PC-3 (cell line): ENCODE data around the gene LFNG. TPM values are rescaled to one million over a fixed set of nuclear protein-coding genes. Genes with fewer than 3 reads are reported as not detected.
A peak's percentile ranks its signal among the peaks of the same experiment; 100 is the strongest.

ENCODE experiments used
- ATAC-seq: fragments of 200-7000 bp; cut with Tn5 transposase; 2 replicates; pipeline ENCODE4 v1.9.1; 2020; ENCODE audit warnings: mild to moderate bottlenecking, moderate library complexity
- BruUV-seq: library from RNA; stranded (reverse); fragments of 400-500 nt; replicated peaks from 2 replicates; lab custom pipeline; 2021; lab: Mats Ljungman, UMichigan
- CTCF ChIA-PET: fragments of 300-600 bp; sonication (Branson Sonifier 250); formaldehyde crosslinking; loops from one replicate; lab custom pipeline; 2022; ENCODE audit warnings: antibody characterized with exemption; lab: Charles Lee
- POLR2A ChIA-PET: fragments of 300-600 bp; sonication (Branson Sonifier 250); formaldehyde crosslinking; loops from one replicate; lab custom pipeline; 2022; ENCODE audit warnings: antibody characterized with exemption; ENCODE audit not compliant: unreplicated experiment; lab: Charles Lee
- DNase-seq: peaks from one replicate; pipeline ENCODE4 v3.0.0-alpha.2; 2015
- H2AFZ ChIP-seq: fragments of 300-600 bp; sonication (generic); 2 replicates; pipeline ENCODE4 v1.6.0; 2016; ENCODE audit warnings: antibody characterized with exemption, low read length
- H3F3A ChIP-seq: fragments of 300-600 bp; sonication (generic); one replicate; pipeline ENCODE4 v1.6.0; 2017; ENCODE audit warnings: antibody characterized with exemption, low read length, control low read depth, mild to moderate bottlenecking; ENCODE audit not compliant: unreplicated experiment
- H3K27ac ChIP-seq: fragments of 300-600 bp; sonication (generic); 2 replicates; pipeline ENCODE4 v1.5.1; 2016; ENCODE audit warnings: mild to moderate bottlenecking, low read length
- H3K27me3 ChIP-seq: fragments of 300-600 bp; sonication (generic); 2 replicates; pipeline ENCODE4 v1.6.1; 2016; ENCODE audit warnings: low read length, mixed read lengths
- H3K36me3 ChIP-seq: fragments of 300-600 bp; sonication (generic); 2 replicates; pipeline ENCODE4 v1.6.1; 2016; ENCODE audit warnings: low read depth, mixed run types, low read length, mixed read lengths
- H3K4me1 ChIP-seq: fragments of 300-600 bp; sonication (generic); 2 replicates; pipeline ENCODE4 v1.5.1; 2016; ENCODE audit warnings: low read length; ENCODE audit not compliant: insufficient read depth
- H3K4me2 ChIP-seq: fragments of 300-600 bp; sonication (generic); 2 replicates; pipeline ENCODE4 v1.6.0; 2016; ENCODE audit warnings: low read length
- H3K4me3 ChIP-seq: fragments of 300-600 bp; sonication (generic); 2 replicates; pipeline ENCODE4 v1.5.1; 2016; ENCODE audit warnings: mild to moderate bottlenecking, low read length, mixed read lengths
- H3K79me2 ChIP-seq: fragments of 300-600 bp; sonication (generic); 2 replicates; pipeline ENCODE4 v1.6.1; 2017; ENCODE audit warnings: low read length, mixed read lengths
- H3K9ac ChIP-seq: fragments of 300-600 bp; sonication (generic); 2 replicates; pipeline ENCODE4 v1.6.0; 2016; ENCODE audit warnings: mild to moderate bottlenecking, low read length
- H3K9me2 ChIP-seq: fragments of 300-600 bp; sonication (generic); replicated peaks from 2 replicates; pipeline ENCODE4 v1.6.1; 2016; ENCODE audit warnings: mixed run types, low read length, mixed read lengths
- H3K9me3 ChIP-seq: fragments of 300-600 bp; sonication (generic); 2 replicates; pipeline ENCODE4 v1.6.1; 2016; ENCODE audit warnings: low read length, mixed read lengths
- H4K20me1 ChIP-seq: fragments of 300-600 bp; sonication (generic); 2 replicates; pipeline ENCODE4 v1.6.1; 2016; ENCODE audit warnings: low read length, mixed read lengths
- EZH2 ChIP-seq: fragments of 300-600 bp; sonication (generic); IDR thresholded peaks from one replicate; pipeline ENCODE4 v1.6.1; 2017; ENCODE audit warnings: antibody characterized with exemption, mild to moderate bottlenecking, low read length; ENCODE audit not compliant: unreplicated experiment
- EZH2phosphoT487 ChIP-seq: fragments of 300-600 bp; sonication (generic); IDR thresholded peaks from 2 replicates; pipeline ENCODE4 v1.6.1; 2018; ENCODE audit warnings: mild to moderate bottlenecking, antibody characterized with exemption, low read length, borderline replicate concordance
- intact Hi-C: fragments of 100-400 bp; cut with micrococcal nuclease; formaldehyde crosslinking; loops from 2 replicates; pipeline ENCODE4 v1.9.0; 2023
- total RNA-seq: library from RNA; depleted of rRNA; stranded (reverse); fragments of >200 nt; gene quantifications from 2 replicates; pipeline ENCODE4 v1.2.3, GENCODE V29; 2014
- TF ChIP-seq, protein P1 (sequence below): fragments of 300-600 bp; sonication (generic); conservative IDR thresholded peaks from 2 replicates; pipeline ENCODE4 v1.5.1; 2017; ENCODE audit warnings: antibody characterized with exemption, low read depth, mild to moderate bottlenecking, low read length

Gene LFNG
- total RNA-seq, 1 experiment from 2014 or later = 7.7 TPM

DNA sequence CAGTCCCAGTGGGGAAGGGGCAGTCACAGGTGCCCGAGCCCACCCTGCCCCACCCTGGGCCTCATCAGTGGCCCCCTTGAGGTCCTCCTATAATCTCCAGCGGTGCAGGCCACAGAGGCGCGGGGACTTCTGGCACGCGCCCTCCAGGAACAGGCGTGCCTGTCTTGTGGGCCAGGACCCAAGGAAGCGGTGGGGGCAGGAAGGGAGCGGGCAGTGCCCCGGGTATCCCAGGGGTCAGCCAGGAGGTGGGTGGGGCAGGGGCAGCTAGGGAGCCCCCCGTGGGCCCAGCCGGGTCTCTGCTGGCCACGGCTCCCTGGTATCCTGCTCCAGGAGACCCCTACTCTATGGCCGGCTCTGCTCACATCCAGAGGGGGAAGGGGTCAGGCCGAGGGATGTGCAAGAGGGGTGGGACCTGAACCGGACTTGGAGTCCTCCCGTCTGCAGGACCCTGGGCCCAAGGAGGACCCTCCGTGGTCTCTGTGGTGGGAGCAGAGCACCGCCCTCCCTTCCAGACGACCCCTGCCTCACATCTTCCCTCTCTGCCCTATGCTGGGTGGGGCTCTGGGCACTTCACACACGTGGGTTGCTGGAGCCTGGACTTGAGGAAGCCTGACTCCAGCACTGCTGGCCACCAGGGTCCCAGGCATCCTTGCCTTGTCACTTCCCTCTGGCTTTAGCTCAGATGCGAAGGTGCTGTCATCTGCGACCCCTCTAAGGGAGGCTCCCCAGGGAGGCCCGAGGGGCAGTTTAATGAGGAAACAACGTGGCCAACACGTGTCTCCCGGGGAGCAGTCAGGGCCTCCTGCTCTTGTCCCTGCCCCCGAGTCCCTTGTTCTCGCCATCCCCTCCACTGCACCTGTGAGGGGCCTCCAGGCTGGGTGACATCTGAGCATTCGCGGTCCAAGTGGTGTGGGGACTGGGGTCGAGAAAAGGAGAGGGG, 25.1 kb upstream of the LFNG start:
- peak; percentile 23 for ATAC-seq
- no peaks in the 10 kb centered on the region for H3K27me3 ChIP-seq
- no peaks in the 10 kb centered on the region for H4K20me1 ChIP-seq
- H3K9me2 ChIP-seq = no peaks in the 10 kb centered on the region
- H3K4me2 ChIP-seq = no peak overlapping the region
- BruUV-seq = no TSS peak
- no peak overlapping the region for H2AFZ ChIP-seq
- intact Hi-C loops = no loop called here
- POLR2A ChIA-PET = no interaction called here
- H3K4me3 ChIP-seq = no peak overlapping the region
- H3K9me3 ChIP-seq = no peaks in the 10 kb centered on the region
- H3K27ac ChIP-seq = no peak overlapping the region
- H3K36me3 ChIP-seq = no peaks in the 10 kb centered on the region
- H3K4me1 ChIP-seq = no peaks in the 10 kb centered on the region
- CTCF ChIA-PET = no interaction called here
- TF ChIP-seq EZH2 (no peak), EZH2phosphoT487 (no peak)
- TF ChIP-seq, protein P1, sequence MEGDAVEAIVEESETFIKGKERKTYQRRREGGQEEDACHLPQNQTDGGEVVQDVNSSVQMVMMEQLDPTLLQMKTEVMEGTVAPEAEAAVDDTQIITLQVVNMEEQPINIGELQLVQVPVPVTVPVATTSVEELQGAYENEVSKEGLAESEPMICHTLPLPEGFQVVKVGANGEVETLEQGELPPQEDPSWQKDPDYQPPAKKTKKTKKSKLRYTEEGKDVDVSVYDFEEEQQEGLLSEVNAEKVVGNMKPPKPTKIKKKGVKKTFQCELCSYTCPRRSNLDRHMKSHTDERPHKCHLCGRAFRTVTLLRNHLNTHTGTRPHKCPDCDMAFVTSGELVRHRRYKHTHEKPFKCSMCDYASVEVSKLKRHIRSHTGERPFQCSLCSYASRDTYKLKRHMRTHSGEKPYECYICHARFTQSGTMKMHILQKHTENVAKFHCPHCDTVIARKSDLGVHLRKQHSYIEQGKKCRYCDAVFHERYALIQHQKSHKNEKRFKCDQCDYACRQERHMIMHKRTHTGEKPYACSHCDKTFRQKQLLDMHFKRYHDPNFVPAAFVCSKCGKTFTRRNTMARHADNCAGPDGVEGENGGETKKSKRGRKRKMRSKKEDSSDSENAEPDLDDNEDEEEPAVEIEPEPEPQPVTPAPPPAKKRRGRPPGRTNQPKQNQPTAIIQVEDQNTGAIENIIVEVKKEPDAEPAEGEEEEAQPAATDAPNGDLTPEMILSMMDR = no peak
- H3K9ac ChIP-seq = no peak overlapping the region
- H3F3A ChIP-seq = no peaks in the 10 kb centered on the region
- DNase-seq = no peak
- H3K79me2 ChIP-seq = no peaks in the 10 kb centered on the region

DNA sequence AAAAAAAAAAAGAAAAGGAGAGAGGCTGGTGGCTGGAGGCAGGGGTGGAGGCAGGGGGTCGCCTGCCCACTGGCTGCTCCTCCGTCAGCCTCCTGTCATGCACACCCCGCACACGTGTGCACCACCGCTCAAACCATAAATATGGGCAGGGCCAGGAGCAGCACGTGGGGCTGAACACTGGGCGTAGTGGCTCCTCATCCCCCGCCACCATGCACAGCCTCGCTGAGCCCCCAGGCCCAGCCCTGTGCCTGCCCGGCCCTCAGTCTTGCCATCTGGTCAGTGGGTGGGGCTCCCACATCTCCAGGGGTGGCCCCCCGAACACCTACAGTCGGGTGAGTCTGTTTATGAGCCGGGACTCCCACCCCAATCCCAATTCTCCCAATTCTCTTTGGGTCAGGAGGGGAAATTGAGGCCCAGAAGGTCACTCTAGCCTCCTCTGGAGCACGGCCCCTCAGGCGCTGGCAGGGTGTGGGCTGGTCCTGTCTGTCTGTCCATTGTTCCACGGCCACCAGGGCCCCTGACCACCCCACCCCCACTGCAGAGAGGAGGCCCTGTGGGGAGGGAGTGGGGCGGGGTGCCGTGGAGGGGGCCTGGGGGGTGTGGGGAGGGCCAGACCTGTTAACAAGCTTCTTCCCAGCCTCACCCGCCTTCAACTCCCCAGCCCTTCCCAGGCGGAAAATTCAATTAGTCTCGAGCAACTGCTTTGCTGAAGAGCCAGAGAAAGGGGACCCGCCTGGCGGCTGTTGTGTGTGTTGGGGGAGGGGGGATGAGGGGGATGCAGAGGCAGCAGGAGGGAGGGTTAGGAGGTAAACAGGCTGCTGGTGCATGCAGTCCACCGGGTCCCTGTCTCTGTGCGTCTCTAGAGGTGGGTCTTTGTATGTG, 23.9 kb upstream of the LFNG start:
- intact Hi-C loops = no loop called here
- POLR2A ChIA-PET = no interaction called here
- Histone ChIP-seq H3K27ac (no peak overlapping the region), H3K79me2 (no peaks in the 10 kb centered on the region), H3K9ac (no peak overlapping the region), H3K36me3 (no peaks in the 10 kb centered on the region), H3K27me3 (no peaks in the 10 kb centered on the region), H3K4me3 (no peak overlapping the region), H2AFZ (no peak overlapping the region), H3K9me3 (no peaks in the 10 kb centered on the region), H4K20me1 (no peaks in the 10 kb centered on the region), H3K4me1 (no peaks in the 10 kb centered on the region), H3K9me2 (no peaks in the 10 kb centered on the region), H3F3A (no peaks in the 10 kb centered on the region), H3K4me2 (no peak overlapping the region)
- BruUV-seq = no TSS peak
- ATAC-seq = no peak
- no peak for DNase-seq
- TF ChIP-seq EZH2 (no peak), EZH2phosphoT487 (no peak)
- TF ChIP-seq, protein P1 = no peak
- CTCF ChIA-PET = no interaction called here
